Endothelial cell of hepatic sinusoid (primary cell): ENCODE results near the gene CAMK1D.
"Not testable (repeated sequence)": the region's sequence is repeated elsewhere in the genome, so short reads cannot be mapped to it uniquely, and the experiment has no call there.

Source experiments
- in situ Hi-C: cut with HindIII; loops from 2 replicates; pipeline ENCODE4 v1.10.0; 2017; ENCODE audit warnings: low sequenced_read_pairs

The CAMK1D gene

GRCh38 chr10:12348870-12349628, at the start of gene CAMK1D:
TSS of gene CAMK1D (plus strand) at chr10:12349547.
- in situ Hi-C loops: no loop called here

GRCh38 chr10:12301036-12301435, 48.3 kb upstream of the CAMK1D start:
- in situ Hi-C loops: not testable (repeated sequence)

GRCh38 chr10:12308057-12308456, 41.3 kb upstream of the CAMK1D start:
- in situ Hi-C loops: no loop called here

DNA sequence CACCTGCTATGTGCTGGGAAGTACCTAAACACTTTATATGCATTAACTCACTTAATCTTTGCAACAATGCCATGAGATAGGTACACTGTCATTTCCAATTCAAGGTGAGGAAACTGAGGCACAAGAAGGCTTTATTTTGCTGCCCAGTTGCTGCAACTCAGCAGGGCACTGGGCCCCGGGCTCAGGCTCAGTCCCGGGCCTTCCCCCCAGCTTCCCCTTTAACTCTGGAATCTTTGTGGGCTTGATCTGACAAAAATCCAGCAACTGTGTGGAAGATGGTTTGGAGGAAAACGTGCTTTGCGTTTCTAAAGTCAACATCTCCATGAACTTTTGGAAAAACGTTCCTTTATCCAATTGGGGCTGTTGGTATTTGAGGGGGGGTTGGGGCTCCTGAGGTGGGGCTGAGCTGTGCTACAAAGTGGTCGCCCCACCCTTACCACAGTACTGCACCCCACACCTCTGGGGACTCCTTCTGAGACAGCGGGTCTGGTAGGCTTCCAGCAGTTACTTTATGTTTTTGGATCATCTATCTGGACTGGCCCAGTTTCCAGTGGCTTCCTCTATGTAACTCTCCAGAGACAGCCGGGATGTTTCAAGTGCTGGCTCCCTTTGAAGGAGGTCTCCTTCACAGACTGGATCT, 40.5 kb upstream of the CAMK1D start:
- in situ Hi-C loops: no loop called here

GRCh38 chr10:12309783-12310182, 39.6 kb upstream of the CAMK1D start:
- in situ Hi-C loops: not testable (repeated sequence)

DNA sequence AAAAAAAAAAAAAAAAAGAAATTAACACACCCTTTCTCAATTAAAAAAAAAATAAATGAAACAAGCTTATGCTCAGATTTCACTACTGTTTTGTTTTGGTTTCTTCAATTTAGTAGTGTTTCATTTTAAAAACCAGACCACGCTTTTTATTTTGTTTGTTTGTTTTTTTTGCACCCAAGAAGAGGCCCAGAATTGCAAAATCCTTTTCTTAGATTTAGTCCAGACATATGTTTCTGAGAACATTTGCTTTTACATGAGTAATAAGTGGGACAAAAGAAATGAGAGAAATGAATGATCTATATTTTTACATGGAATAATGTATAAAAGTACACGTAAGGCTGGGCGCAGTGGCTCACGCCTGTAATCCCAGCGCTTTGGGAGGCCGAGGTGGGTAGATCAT, 34.5 kb upstream of the CAMK1D start:
- in situ Hi-C loops: no loop called here

DNA sequence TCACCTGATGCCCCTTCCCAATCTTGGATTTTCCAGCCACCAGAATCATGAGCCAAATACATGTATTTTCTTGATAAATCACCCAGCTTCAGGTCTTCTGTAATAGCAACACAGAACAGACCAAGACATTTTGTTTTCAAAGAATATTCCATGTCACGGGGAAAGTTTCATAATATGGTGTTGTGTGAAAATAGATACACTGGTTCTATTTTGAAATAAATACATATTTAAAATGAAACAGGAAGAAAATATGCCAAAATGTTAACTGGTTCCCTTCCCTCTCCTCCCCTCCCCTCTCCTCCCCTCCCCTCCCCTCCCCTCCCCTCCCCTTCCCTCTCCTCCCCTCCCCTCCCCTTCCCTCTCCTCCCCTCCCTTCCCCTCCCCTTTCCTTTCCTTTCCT, 30.3 kb upstream of the CAMK1D start:
- in situ Hi-C loops: no loop called here

DNA sequence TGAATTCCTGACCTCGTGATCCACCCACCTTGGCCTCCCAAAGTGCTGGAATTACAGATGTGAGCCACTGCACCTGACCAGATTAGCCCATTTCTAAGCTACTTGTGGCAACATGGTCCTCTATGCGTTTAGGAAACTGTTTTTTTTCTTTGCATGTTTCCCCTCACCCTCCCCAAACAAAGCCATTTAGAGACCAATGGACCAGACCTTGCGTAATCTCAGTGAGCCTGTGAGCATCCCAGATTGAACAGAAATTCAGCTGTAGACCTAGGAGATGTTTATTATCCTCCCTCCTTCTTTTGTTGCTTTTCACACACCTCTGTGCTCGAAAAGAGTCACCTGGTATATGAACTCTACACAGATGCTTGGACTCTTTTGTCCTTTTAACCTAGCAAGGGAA, 28.5 kb upstream of the CAMK1D start:
- in situ Hi-C loops: no loop called here

DNA sequence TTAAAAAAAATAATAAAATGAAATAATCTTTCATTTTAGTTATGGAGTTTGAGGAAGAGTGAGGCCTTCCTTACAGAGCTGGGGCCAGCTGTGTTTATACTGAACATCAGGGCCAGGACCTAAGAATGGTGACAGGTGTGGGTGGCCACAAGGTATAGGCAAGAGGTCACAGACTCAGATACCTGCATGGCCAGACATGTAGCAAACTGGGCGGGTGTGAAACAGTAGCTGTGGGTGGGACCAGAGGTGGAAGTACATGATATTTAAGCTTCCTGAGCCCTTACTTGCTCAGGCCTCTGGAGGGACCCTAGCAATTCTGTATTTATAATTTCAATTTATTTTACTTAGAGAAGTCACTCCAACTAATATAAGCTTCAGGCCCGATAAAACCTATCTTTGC, 27.7 kb upstream of the CAMK1D start:
- in situ Hi-C loops: no loop called here

DNA sequence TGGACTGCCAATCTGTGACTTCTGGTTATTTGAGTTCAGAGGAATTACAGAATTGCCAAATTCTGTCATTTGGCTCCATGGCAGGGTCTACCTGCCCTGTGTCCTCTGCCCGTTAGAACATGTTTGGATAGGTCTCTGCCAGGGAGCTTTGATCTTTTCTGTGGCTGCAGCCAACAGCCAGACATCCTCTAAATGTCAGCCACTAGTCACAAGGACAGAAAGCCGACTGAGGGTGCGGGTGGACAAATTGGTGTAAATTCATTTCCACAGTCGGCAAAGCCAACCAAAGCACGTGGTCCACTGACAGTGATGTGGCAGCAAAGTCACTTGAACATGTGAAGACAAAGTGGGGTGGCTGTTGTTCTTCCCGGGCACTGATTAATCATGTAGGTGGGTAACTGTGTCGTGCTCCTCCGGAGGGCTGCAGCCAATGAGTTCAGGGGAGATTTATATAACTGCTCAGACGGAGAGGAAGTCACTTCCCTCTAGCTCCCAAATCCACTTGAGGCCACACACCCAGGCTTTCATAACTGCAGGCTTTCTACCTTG, 26.7 kb upstream of the CAMK1D start:
- in situ Hi-C loops: no loop called here

DNA sequence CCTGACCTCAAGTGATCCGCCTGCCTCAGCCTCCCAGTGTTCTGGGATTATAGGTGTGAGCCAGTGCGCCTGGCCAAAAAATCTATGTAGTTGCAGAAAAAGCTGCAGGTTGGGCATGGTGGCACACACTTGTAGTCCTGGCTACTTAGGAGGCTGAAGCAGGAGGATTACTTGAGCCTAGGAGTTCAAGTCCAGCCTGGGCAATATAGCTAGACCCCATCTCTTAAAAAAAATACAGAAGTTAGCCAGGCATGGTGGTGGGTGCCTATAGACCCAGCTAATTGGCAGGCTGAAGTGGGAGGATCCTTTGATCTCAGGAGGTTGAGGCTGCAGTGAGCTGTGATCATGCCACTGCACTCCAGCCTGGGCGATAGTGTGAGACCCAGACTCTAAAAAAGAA, 24.8 kb upstream of the CAMK1D start:
- in situ Hi-C loops: no loop called here

DNA sequence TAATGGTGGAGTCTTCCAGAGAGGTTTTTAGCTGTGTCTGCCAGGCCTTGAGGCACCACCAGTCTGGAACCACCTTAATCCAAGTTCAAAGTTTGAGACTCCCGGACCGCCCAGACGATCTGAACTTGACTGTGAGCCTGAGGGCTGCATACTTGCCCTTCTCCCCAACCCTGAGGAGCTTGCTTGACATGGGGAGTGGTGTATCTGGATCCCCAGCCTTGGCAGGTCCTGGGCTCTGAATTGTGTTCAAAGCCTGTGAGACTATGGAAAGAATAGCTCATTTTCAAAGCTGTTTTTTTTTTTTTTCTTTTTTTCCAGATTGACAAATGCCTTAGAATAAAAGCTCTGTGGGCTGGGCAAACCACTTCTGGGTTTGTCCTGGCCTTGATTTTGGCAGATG, 22.3 kb upstream of the CAMK1D start:
- in situ Hi-C loops: no loop called here

GRCh38 chr10:12327476-12327875, 21.9 kb upstream of the CAMK1D start:
- in situ Hi-C loops: no loop called here

- in situ Hi-C loops: not testable (repeated sequence)
These were observed 21.0 kb upstream of the CAMK1D start for GRCh38 chr10:12328312-12328711.

GRCh38 chr10:12332572-12333379, 16.6 kb upstream of the CAMK1D start:
- in situ Hi-C loops: no loop called here

DNA sequence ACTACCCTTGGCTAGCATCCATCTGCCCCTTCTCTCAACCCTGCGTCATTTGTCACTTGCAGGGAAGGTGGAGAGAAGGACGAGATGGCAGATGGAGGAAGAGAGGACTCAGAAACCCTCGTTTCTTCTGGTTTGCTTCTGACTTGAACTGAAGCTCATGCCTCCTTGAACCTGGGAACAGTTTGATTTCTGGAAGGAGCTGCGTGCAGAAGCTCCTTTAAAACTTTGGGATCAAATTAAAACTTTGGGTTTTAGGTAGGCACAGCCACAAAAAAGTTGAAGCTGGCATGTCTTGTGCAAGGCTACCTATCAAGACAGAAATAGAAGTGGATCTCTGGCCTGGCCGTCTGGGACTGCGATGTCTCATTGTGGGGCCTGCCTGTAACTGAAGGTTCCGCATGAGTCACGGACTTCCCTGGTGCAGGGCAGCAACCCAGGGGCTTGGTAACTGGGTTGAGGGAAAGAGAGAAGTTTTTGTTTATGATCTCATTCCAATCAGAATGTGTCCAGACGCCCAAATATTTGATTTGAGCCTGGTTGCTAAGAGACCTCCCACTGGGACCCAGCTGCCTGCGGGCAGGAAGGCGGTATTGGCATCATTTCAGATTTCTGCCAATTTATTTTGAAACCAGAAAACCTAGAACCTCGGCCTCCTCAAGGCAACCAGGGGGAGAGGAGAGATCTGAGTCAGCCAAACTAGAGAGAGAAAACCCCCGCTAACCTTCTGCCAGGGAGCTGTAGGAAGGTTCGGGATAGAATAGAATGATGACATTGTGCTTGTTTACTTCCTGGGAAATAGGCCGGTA, 15.8 kb upstream of the CAMK1D start:
- in situ Hi-C loops: no loop called here

DNA sequence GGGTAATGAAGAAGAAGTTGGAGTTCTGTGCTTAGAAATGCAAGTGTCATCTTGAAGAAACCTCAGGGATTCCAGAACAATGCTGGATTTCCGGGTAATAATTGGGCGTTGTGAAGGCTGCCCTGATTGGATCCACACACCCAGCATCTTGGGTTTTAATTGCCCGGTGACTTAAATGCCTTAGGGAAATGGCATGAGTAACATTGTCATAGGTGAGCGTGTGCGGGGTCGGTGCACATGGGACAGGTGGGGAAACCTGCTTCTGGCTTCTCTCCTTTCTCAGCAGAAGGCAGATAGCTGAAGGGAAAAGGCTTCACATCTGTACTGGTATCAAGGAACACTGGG, 15.2 kb upstream of the CAMK1D start:
- in situ Hi-C loops: no loop called here

DNA sequence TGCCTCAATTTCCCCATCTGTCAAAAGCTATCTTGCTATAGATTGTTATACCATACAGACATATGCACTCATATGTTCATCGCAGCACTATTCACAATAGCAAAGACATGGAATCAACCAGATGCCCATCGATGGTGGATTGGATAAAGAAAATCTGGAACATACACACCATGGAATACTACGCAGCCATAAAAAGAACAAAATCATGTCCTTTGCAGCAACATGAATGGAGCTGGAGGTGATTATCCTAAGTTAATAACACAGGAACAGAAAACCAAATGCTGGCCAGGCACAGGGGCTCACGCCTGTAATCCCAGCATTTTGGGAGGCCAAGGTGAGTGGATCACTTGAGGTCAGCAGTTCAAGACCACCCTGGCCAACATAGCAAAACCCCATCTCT, 14.2 kb upstream of the CAMK1D start:
- in situ Hi-C loops: not testable (repeated sequence)

DNA sequence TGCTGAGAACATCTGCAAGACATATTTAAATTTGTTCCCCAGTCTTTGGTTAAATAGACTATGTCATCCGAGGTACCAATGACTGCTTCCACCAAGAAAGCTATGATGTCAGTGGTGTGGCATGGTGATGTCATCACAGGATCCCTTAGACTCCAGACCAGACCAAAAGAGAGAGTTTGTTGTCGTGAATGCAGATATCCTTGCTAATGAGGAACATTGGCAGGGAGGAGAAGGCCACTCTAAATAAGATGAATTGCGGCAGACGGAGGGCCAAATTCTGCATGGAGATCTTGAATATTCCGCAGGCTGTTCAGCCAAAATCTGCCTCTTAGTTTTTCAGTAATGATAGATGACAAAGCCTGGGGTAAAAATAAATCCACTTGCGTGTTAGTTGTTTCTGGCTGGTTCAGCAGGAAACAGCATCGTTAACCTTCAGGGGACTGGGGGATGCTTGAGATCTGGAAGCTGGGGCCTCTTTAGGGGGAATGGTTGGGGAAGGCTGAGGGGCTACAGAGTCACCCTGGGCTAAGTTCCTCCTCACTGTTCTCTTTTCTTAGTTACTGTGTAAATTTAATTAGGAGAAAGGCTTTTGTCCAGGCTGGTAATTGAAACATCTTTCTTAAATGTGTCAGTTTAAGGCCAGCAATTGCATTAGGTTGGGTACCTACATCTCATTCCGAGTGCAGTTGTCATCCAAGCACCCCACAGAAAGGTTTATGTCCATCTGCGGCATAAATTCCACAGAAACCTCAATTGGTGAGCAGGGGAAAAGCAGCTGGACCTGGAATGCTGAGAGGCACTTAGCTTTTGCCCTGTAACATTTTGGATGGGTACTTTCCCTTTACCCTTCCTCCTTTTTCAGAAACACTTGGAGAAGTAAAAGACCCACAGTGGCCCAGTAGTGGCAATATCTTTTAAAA, 11.6 kb upstream of the CAMK1D start:
- in situ Hi-C loops: no loop called here

DNA sequence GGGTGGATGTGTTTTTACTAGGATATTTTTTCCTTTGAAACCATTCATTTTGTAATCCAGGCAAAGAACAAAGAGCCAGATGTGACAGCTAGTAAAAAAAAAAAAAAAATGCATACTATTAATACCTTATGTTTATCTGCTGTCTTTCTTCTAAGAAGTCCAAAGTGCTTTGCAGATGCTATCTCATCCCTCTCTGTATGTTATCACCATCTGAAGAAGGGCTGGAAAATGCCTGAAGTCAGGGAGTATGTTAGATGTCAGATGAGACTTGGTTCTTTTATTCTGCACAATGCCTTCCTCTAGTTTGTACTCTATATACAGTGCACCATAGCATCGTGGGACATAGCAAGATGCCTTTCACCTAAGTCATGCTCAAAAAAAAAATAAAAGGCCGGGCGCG, 10.4 kb upstream of the CAMK1D start:
- in situ Hi-C loops: no loop called here
